NB4 (cell line): ENCODE data around the gene KRT2.

Source experiments
- DNase-seq: peaks from one replicate; pipeline ENCODE4 v3.0.0; 2010; ENCODE audit warnings: low read depth
- H3K4me3 ChIP-seq: one replicate; pipeline ENCODE4 v1.5.1; 2011; ENCODE audit warnings: mild to moderate bottlenecking, low read depth, low read length, moderate library complexity
- CTCF ChIP-seq: IDR thresholded peaks from one replicate; pipeline ENCODE4 v1.5.1; 2012; ENCODE audit warnings: low read depth, low read length
- MAX ChIP-seq: IDR thresholded peaks from 2 replicates; pipeline ENCODE4 v1.6.1; 2011; ENCODE audit warnings: low read depth, low read length
- MYC ChIP-seq: IDR thresholded peaks from 2 replicates; pipeline ENCODE4 v1.6.1; 2011; ENCODE audit warnings: low read depth, low read length
- POLR2A ChIP-seq: IDR thresholded peaks from 2 replicates; pipeline ENCODE4 v1.6.1; 2011; ENCODE audit warnings: mild to moderate bottlenecking; ENCODE audit not compliant: insufficient read length; ENCODE audit errors: extremely low read depth

KRT2 gene

DNA sequence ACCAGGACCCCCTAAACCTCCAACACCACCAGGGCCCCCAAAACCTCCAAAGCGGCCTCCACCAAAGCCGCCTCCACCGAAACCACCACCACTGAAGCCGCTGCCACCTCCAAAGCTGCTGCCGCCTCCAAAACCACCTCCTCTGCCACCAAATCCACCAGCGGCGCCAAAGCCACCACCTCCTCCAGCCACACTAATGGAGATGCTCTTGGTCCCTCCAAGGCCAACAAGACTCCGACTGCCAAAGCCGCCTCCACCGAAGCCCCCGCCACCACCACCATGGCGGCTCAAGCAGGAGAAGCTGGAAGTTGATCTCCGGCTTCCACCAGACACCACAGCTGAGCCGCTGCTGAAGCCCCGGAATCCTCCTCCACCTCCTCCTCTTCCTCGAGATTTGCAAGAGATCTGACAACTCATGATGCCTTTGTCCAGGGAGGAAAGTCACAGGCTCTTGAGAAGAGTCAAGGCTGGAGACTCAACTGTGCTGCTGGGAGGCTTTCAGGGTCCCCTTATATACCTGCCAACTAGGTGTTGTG is at the start of gene KRT2:
Gene KRT2, minus strand, starts transcription at position 486 of the 536 bp plus-strand sequence. Its CDS starts 69 bp downstream, at position 417.
- no peak for DNase-seq
- no peak within 1 kb of the TSS for H3K4me3 ChIP-seq
- TF ChIP-seq MYC (no peak), MAX (no peak), CTCF (no peak), POLR2A (no peak)

DNA sequence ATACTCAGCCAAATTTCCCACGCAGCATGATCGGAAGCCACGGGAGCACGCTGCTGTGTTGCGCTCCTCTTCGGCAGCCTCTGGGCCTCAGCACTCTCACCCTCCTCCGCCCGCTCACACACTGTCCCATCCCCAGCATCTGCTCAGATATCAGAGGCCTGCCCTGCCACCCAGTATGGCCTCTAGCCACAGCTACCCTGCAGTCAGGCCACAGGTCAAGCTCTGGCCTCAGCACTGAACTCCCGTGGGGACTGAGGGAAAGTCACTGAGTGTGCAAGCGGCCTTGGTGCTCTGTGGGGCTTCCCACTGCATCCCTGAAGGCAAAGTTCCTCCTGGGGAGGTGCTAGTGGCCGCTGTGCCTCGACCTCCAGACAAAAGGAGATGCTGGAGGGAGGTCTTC is 49.3 kb upstream of the KRT2 start:
- no peak for DNase-seq
- TF ChIP-seq POLR2A (no peak), CTCF (no peak), MYC (no peak), MAX (no peak)
- H3K4me3 ChIP-seq: no peak overlapping the region

- DNase-seq: no peak
- no peak overlapping the region for H3K4me3 ChIP-seq
- TF ChIP-seq CTCF: no peak
- TF ChIP-seq MYC: no peak
- no peak for TF ChIP-seq POLR2A
- no peak for TF ChIP-seq MAX
These were observed 47.9 kb upstream of the KRT2 start for GRCh38 chr12:52699960-52700359.

GRCh38 chr12:52699373-52699772 is 47.4 kb upstream of the KRT2 start:
- H3K4me3 ChIP-seq: no peak overlapping the region
- DNase-seq: no peak
- TF ChIP-seq CTCF (no peak), POLR2A (no peak), MYC (no peak), MAX (no peak)

- no peak for DNase-seq
- no peak overlapping the region for H3K4me3 ChIP-seq
- no peak for TF ChIP-seq MAX
- no peak for TF ChIP-seq POLR2A
- no peak for TF ChIP-seq CTCF
- TF ChIP-seq MYC: no peak
These were observed 46.8 kb upstream of the KRT2 start for GRCh38 chr12:52698651-52699340.
